NOMO-1 treated with DMSO at 0.1 percent for 48 hours (cell line): Measurements from ENCODE around the gene EXOC4.
"Not testable (repeated sequence)": the region's sequence is repeated elsewhere in the genome, so short reads cannot be mapped to it uniquely, and the experiment has no call there.

Source experiments
- DNase-seq: peaks from one replicate; lab custom pipeline; 2025; ENCODE audit not compliant: unreplicated experiment; lab: John Stamatoyannopoulos, UW

Gene EXOC4

GRCh38 chr7:133609806-133610205 lies 356.9 kb downstream of the EXOC4 start:
- no peak for DNase-seq

GRCh38 chr7:133611955-133612354 lies 359.1 kb downstream of the EXOC4 start:
- no peak for DNase-seq

GRCh38 chr7:133613250-133613790 lies 360.4 kb downstream of the EXOC4 start:
- DNase-seq, result no peak

- DNase-seq, result no peak
Observed at GRCh38 chr7:133614251-133614650, 361.4 kb downstream of the EXOC4 start.

GRCh38 chr7:133618970-133619369 lies 366.1 kb downstream of the EXOC4 start:
- DNase-seq, result no peak

- no peak for DNase-seq
Observed at GRCh38 chr7:133619491-133619890, 366.6 kb downstream of the EXOC4 start.

GRCh38 chr7:133623721-133624120 lies 370.8 kb downstream of the EXOC4 start:
- DNase-seq, result no peak

GRCh38 chr7:133625046-133625445 lies 372.2 kb downstream of the EXOC4 start:
- peak; percentile 3 for DNase-seq

- DNase-seq, result no peak
Observed at GRCh38 chr7:133629701-133630100, 376.8 kb downstream of the EXOC4 start.

- DNase-seq, result peak; percentile 60
Observed at GRCh38 chr7:133633055-133633454, 380.2 kb downstream of the EXOC4 start.

GRCh38 chr7:133635541-133635940 lies 382.7 kb downstream of the EXOC4 start:
- DNase-seq, result no peak

- DNase-seq, result no peak
Observed at GRCh38 chr7:133638857-133639256, 386.0 kb downstream of the EXOC4 start.

GRCh38 chr7:133641436-133641835 lies 388.6 kb downstream of the EXOC4 start:
- no peak for DNase-seq

GRCh38 chr7:133642907-133643306 lies 390.0 kb downstream of the EXOC4 start:
- no peak for DNase-seq

- not testable (repeated sequence) for DNase-seq
Observed at GRCh38 chr7:133643652-133644051, 390.8 kb downstream of the EXOC4 start.

GRCh38 chr7:133645884-133646391 lies 393.1 kb downstream of the EXOC4 start:
- DNase-seq, result peak; percentile 31

- DNase-seq, result peak; percentile 14
Observed at GRCh38 chr7:133646472-133647315, 393.8 kb downstream of the EXOC4 start.

GRCh38 chr7:133649593-133649992 lies 396.7 kb downstream of the EXOC4 start:
- DNase-seq, result no peak

GRCh38 chr7:133650069-133650468 lies 397.2 kb downstream of the EXOC4 start:
- DNase-seq, result no peak

- DNase-seq, result peak; percentile 62
Observed at GRCh38 chr7:133650487-133651300, 397.8 kb downstream of the EXOC4 start.

- DNase-seq, result no peak
Observed at GRCh38 chr7:133652547-133652946, 399.7 kb downstream of the EXOC4 start.

- peak; percentile 50 for DNase-seq
Observed at GRCh38 chr7:133654547-133654946, 401.7 kb downstream of the EXOC4 start.
